Activated CD4-positive, alpha-beta T cell treated with anti-CD3 and anti-CD28 coated beads, Interleukin-2, Interleukin-4, amounts not matched to agents 100 ng/mL and 50 ng/mL, durations not matched to agents 16 hours and 8 hours (primary cell): ENCODE results near the gene DRICH1.
"Not testable (repeated sequence)": the region's sequence is repeated elsewhere in the genome, so short reads cannot be mapped to it uniquely, and the experiment has no call there.

Experiments
- DNase-seq: peaks from one replicate; pipeline ENCODE4 v3.0.0-alpha.2; 2020; ENCODE audit warnings: low spot score

The DRICH1 gene

GRCh38 chr22:23598805-23599518 is 33.2 kb downstream of the DRICH1 start:
- DNase-seq: no peak

GRCh38 chr22:23597576-23598268 is 34.4 kb downstream of the DRICH1 start:
- not testable (repeated sequence) for DNase-seq

DNA sequence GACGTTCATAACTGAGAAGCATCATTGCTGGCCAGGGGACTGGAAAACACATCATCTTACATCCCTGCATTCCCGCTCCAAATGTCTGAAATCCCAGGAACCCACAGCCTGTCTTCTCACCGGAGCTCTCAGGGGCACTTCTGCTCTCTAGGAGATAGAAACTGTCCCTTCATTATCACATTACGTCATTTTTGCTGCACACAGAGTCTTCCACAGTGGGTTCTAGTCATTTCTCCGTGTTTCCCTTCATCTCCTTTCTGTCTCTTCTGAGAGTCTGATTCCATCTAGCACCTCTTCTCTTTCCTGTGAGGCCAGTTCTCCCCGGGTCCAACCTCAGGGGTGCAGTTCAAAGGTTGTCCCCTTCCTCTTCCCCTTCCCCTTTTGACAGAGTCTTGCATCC is 36.2 kb downstream of the DRICH1 start:
- not testable (repeated sequence) for DNase-seq

DNA sequence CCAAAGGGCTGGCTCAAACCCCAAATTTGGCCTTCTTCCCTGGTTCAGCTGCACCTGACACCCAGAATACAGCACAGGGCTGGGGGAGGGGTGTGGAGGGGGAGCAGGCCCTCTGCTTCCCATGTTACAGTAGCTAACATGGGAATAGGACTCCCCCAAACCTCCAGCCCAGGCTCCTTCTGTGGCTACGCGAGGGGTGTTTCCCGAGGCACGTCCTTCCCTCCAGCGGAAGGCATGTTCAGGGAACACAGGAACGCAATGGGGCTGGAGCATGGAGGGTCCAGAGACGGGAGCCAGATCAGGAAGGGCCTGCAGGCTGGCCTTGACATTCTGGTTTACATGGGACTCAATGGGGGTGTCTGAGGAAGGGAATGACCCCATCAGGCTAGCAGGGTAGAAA is 40.3 kb downstream of the DRICH1 start:
- no peak for DNase-seq

- DNase-seq: peak; percentile 51
These were observed 40.8 kb downstream of the DRICH1 start for GRCh38 chr22:23591201-23591791.

- no peak for DNase-seq
These were observed 48.3 kb downstream of the DRICH1 start for GRCh38 chr22:23583836-23584235.

- no peak for DNase-seq
These were observed 49.0 kb downstream of the DRICH1 start for GRCh38 chr22:23583153-23583552.

DNA sequence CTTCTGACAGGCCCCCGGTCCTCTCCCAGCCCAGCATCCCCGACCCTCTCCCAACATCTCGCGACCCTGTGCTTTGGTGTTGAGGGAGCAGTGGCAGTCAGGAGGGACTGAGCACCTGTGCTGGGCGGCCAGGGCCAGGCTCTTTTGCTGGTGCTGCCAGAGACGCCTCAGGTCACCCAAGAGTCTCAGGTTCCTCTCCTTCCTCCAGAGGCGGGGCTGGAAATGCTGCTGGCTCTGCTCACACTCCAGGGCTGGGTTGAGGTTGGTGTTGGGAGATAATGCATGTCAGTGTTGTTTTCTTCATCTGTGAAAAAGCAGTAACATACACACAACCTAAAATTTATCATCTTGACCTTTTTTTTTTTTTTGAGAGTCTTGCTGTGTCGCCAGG is 50.9 kb downstream of the DRICH1 start:
- DNase-seq: no peak

GRCh38 chr22:23580576-23581259 is 51.4 kb downstream of the DRICH1 start:
- peak; percentile 14 for DNase-seq

DNA sequence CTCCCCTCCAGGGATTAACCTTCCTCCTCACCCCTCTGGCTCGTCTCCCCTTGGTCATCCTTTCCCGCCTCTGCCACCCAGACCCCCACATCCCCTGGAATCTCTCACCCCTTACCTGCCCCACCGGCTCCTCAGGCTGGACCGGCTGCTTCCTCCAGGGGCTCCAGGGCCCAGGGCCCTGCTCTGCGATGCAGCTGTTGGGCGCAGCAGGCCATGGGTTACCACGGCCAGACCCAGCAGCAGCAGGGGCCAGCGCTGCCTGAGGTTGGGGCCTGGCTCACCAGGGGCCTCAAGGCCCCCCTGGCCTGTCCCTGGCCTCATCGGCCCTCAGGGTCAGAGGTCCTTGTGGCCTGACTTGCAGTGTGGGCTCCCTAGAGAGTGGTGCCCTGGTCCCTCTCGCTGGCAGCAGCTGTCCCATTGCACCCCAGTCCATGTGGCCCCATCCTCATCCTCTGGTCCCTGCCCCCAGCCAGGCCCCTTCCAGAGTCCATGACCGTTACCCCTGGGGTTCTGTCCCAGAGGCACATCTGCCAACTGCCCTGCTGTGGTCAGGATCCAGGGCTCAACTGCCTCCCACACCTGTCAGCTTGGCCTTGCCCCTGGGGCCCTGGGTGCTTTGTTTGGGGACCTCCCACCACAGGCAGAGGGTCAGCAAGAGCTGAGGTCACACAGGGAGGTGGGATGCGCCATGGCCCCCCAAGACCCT is 52.1 kb downstream of the DRICH1 start, which contains the start of gene IGLL1:
Gene IGLL1, minus strand, starts transcription at position 421 of the 706 bp plus-strand sequence. Its CDS starts 100 bp downstream, at position 321.
- no peak for DNase-seq

GRCh38 chr22:23579280-23579679 is 52.8 kb downstream of the DRICH1 start:
- DNase-seq: no peak

DNA sequence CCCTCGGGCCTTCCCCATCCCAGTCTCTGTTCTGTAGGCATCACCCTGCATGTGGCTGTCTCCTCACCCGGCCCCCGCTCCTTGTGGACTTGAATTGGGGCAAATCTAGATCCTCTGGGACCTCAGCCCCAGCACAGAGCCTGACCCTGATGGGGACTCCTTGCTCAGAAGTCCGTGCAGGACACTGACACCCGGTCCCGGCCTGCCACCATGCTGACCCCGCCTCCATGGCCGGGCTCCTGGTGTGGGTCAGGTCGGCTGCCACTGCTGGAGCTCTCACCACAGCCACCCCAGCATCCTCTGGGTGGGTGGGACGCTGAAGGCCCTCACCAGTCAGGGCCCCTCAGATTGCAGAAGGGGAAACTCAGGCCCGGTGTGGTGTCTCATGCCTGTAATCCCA is 53.8 kb downstream of the DRICH1 start:
- DNase-seq: no peak

DNA sequence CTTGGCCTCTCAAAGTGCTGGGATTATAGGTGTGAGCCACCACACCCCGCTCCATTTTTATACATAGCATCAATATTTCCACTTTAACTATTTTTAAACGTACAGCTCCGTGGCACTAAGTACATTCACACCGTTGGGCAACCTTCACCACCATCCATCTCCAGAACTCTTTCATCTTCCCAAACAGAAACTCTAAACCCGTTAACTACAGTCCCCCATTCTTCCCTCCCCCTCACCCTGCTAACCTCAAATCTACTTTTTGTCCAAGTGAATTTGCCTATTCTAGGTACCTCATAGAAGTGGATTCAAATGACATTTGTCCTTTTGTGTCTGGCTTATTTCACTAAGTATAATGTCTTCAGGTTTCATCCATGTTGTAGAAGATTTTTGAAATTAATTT is 55.4 kb downstream of the DRICH1 start:
- DNase-seq: no peak

DNA sequence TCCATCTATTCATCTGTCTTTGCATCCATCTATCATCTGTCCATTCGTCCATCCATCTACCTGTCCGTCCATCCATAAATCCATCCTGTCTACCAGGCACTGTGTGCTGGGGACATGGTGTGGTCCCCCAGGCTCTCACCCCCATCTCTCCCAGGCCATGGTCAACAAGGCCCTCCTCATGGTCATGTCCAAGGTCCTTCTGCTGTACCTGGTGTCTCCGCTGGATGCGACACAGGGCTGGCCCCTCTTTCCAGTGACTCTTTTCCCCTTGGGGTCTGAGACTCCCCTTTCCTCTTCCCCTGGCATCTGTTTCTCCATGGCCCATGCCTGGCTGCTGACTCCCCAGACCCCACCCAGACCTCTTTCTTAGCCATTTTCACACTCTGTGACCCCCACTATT is 56.5 kb downstream of the DRICH1 start:
- no peak for DNase-seq

- no peak for DNase-seq
These were observed 57.2 kb downstream of the DRICH1 start for GRCh38 chr22:23574877-23575276.

GRCh38 chr22:23574371-23574811 is 57.7 kb downstream of the DRICH1 start:
- DNase-seq: no peak

DNA sequence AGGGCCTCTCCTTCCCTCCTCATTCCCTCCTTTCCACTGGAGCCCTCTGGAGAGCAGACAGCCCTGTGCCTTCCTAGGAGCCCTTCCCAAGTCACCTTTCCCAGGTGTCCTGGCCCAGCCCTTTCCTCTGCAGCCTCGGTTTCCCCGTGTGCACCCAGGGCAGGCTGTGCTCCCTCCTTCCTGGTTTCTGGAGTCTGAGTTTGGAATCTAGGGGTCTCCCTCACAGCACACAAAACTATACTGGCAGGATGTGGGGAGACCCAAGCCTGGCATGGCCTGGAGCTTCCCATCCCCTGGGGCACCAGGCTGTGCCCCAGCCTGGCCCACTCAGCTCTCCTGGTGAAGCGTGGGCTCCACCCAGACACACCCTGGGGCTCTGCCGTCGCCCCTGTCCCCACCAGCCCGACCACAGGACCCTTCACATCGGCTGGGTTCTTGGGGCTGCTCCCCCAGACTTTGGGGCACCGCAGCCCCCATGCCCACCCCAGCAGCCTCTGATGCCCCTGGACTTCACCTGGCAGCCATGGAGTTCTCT is 58.4 kb downstream of the DRICH1 start:
- not testable (repeated sequence) for DNase-seq

DNA sequence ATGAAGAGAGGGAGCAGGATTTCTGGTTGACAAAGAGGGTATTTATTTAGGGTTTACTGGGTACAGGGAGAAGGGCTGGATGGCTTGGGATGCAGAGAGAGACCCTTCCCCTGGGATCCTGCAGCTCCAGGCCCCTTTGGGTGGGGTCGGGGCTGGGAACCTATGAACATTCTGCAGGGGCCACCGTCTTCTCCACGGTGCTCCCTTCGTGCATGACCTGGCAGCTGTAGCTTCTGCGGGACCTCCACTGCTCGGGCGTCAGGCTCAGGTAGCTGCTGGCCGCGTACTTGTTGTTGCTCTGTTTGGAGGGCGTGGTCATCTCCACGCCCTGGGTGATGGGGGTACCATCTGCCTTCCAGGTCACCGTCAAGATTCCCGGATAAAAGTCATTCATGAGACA is 59.0 kb downstream of the DRICH1 start:
- DNase-seq: not testable (repeated sequence)

DNA sequence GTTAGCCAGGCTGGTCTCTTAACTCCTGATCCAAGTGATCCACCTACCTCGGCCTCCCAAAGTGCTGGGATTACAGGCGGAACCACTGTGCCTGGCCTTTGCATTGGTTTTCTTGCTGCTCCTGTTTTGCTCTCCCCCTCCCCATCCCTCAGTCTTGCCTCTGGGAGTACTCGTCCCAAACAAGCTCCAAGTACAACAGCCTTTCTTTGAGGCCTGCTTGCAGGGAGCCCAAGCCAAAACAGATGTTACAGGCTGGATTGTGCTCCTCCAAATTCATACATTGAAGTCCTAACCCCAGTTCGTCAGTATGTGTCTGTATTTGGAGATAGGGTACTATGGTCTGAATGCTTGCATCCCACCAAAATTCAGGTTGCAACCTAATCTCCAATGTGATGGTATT is 60.6 kb downstream of the DRICH1 start:
- no peak for DNase-seq

DNA sequence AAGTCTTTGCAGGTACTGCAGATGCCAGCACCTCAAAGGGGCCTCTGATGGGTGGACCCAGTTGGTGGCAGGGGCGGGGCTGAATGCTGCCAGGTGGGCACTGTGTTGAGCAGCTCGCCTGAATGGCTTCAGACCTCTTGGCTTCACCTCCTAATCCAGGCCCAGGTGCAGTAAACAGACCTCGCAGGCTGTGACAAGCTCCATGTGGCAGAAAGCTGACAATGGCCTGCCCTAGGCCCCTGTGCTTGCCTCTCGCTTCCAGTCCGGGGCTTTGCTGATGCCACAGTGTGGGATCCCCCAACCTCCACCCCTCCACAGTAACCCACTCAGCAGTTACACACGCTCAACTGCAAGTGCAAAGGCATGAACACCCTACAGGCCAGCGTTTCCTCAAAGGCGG is 61.4 kb downstream of the DRICH1 start:
- no peak for DNase-seq

DNA sequence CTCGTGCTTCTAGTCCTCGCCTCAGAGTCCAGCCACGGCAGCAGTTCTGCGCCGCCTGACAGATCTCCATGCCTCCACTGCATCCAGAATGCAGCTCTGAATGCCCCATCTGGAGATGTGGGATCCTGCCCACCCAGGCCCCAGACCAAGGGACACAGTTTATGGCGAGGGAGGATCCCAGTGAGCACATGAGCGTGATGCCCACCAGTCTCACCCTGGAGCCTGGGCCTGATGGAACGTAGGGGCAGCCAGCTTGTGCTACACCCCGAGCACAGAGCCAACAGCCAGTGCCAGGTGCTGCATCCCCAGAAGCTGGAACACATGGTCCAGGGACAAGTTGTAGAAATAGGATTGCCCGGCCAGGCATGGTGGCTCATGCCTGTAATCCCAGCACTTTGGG is 62.4 kb downstream of the DRICH1 start:
- no peak for DNase-seq

- DNase-seq: no peak
These were observed 62.8 kb downstream of the DRICH1 start for GRCh38 chr22:23569291-23569690.
